NCI-H69 (cell line): ENCODE results near the gene PDE1A.

Experiments
- DNase-seq: peaks from one replicate; lab custom pipeline; 2025; lab: John Stamatoyannopoulos, UW

The PDE1A gene

GRCh38 chr2:182426918-182427240 is at the start of gene PDE1A:
PDE1A (minus strand) TSS chr2:182427036.
- DNase-seq: no peak

- DNase-seq: no peak
These were observed 46.8 kb upstream of the PDE1A start for GRCh38 chr2:182473635-182474034.

- DNase-seq: no peak
These were observed 36.9 kb upstream of the PDE1A start for GRCh38 chr2:182463760-182464159.

GRCh38 chr2:182456784-182457183 is 29.9 kb upstream of the PDE1A start:
- DNase-seq: no peak

- DNase-seq: no peak
These were observed 25.7 kb upstream of the PDE1A start for GRCh38 chr2:182452456-182452990.

- DNase-seq: no peak
These were observed 21.5 kb upstream of the PDE1A start for GRCh38 chr2:182448371-182448770.

- DNase-seq: no peak
These were observed 21.0 kb upstream of the PDE1A start for GRCh38 chr2:182447863-182448262.

- DNase-seq: no peak
These were observed 20.3 kb upstream of the PDE1A start for GRCh38 chr2:182447163-182447562.

GRCh38 chr2:182446087-182446486 is 19.3 kb upstream of the PDE1A start:
- DNase-seq: no peak

- DNase-seq: no peak
These were observed 18.6 kb upstream of the PDE1A start for GRCh38 chr2:182445391-182445965.

- DNase-seq: no peak
These were observed 18.0 kb upstream of the PDE1A start for GRCh38 chr2:182444806-182445205.

- no peak for DNase-seq
These were observed 17.3 kb upstream of the PDE1A start for GRCh38 chr2:182444170-182444569.

- DNase-seq: no peak
These were observed 9.4 kb upstream of the PDE1A start for GRCh38 chr2:182436252-182436651.

GRCh38 chr2:182435754-182436153 is 8.9 kb upstream of the PDE1A start:
- DNase-seq: no peak

- DNase-seq: no peak
These were observed 5.2 kb upstream of the PDE1A start for GRCh38 chr2:182432051-182432450.

- DNase-seq: no peak
These were observed 1.6 kb upstream of the PDE1A start for GRCh38 chr2:182428476-182428875.

GRCh38 chr2:182426082-182426917 is 536 bp downstream of the PDE1A start:
- DNase-seq: no peak

- DNase-seq: no peak
These were observed 4.0 kb downstream of the PDE1A start for GRCh38 chr2:182422864-182423263.

- no peak for DNase-seq
These were observed 6.2 kb downstream of the PDE1A start for GRCh38 chr2:182420669-182421068.

GRCh38 chr2:182416861-182417260 is 10.0 kb downstream of the PDE1A start:
- DNase-seq: no peak

- no peak for DNase-seq
These were observed 10.6 kb downstream of the PDE1A start for GRCh38 chr2:182416191-182416590.

GRCh38 chr2:182415771-182416170 is 11.1 kb downstream of the PDE1A start:
- DNase-seq: no peak

GRCh38 chr2:182412858-182413257 is 14.0 kb downstream of the PDE1A start:
- DNase-seq: no peak

GRCh38 chr2:182410120-182410519 is 16.7 kb downstream of the PDE1A start:
- DNase-seq: no peak
